ENCODE measurements around the gene UTY.
"Not testable (repeated sequence)": the region's sequence is repeated elsewhere in the genome, so short reads cannot be mapped to it uniquely, and the experiment has no call there.

Gene UTY

GRCh38 chrY:13296176-13296890 is 183.5 kb downstream of the UTY start:
- no peak for DNase-seq

DNA sequence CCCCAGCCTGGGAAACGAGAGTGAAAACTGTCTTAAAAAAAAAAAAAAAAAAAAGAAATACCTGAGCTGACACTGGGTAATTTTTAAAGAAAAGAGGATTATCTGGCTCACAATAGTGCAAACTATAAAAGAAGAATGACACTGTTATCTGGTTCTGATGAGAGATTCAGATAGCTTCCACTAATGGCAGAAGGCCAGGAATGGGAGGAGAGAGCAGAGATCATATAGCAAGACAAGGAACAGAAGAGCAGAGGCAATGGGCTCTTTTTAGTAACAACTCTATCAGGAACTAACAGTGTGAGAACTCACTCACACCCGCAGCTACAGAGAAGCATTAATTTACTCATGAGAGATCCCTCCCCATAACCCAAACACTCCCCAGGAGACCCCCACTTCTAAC is 184.8 kb downstream of the UTY start:
- no peak for DNase-seq

DNA sequence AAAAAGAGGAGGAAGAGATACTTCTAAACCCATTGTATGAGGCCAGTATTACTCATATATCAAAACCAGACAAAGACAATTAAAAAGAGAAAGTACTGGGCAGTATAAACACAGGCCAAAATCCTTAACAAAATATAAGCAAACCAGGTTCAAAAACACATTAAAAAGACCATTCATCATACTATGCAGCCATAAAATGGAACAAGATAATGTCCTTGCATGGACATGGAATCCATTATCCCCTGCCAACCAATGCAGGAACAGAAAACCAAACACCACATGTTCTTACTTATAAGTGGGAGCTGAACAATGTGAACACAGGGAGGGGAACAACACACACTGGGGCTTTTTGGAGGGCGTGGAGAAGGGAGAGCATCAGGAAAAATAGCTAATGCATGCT is 188.6 kb downstream of the UTY start:
- DNase-seq: no peak

DNA sequence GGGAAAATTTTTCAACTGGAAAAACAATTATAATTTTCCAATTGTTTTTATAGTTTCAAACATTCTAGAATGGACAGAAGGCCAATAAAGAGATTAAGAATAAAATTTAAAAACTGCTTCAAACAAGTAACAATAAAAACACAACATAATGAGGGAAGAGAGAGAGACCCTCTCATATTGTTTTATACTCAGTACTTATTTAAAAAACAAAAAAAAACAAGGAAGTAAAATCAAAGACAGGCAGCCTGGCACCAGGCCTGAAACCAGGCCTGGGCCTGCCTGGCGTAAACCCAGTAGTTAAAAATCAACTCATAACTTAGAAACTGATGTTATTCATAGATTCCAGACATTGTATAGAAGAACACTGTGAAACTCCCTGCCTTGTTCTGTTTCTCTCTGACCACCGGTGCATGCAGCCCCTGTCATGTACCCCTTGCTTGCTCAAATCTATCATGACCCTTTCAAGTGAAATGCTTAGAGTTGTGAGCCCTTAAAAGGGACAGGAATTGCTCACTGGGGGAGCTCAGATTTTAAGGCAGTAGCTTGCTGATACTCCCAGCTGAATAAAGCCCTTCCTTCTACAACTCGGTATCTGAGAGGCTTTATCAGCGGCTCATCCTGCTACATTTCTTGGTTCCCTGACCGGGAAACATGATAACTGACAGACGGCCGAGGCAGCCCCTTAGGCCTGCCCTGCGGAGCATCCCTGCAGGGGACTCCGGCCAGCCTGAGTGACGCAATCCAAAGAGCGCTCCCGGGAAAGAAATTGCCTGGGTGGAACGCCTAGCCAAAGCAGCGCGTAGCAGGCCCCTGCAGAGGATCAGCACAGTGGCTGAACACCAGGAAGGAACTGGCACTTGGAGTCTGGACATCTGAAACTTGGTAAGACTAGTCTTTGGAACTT is 197.4 kb downstream of the UTY start:
- not testable (repeated sequence) for DNase-seq

DNA sequence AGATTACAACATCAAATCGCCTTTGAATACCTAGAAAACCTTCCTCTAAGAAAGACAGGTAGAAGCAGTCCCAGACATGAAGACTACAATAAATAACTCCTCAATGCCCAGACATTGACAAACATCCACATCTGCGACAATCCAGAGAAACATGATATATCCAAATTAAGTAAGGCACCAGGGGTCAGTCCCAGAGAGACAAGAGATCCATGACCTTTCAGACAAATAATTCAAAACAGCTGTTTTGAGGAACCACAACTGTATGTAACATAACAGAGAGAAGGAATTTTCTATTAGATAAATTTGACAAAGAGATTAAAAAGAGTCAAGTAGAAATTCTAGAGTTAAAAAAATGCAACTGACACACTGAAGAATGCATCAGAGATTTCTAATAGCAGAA is 200.3 kb downstream of the UTY start:
- DNase-seq: no peak

DNA sequence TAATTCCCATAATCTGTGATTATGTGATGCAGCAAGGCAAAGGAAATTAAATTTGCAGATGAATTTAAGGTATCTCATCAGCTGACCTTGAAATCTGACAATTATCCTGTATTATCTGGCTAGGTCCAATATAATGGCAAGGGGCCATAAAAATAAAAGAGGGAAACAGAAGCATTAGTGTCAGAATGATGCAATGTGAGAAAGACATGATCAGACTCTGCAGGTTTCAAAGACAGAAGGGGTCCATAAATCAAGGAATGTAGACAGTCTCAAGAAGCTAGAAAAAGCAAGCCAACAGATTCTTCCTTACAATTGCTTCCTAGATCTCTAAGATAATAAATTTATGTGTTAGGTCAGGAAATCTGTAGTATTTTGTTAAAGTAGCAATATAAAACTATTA is 208.1 kb downstream of the UTY start:
- no peak for DNase-seq

DNA sequence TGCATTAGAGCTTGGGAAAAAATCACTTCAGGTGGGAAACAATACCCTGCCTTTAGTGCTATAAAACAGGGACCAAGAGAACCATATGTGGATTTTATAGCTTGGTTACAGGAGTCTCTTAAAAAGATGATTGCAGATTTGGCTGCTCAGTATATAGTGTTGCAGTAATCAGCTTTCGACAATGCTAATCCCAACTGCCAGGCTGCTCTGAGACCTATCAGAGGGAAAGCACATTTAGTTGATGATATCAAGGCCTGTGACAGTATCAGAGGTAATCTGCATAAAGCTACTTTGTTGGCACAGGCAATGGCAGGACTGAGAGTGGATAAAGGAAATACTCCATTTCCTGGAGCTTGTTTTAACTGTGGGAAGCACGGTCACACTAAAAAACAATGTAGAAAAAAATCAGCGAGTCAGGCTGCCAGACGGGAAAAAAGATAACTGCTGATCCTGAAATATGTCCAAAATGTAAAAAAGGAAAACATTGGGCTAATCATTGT is 225.8 kb downstream of the UTY start:
- not testable (repeated sequence) for DNase-seq

DNA sequence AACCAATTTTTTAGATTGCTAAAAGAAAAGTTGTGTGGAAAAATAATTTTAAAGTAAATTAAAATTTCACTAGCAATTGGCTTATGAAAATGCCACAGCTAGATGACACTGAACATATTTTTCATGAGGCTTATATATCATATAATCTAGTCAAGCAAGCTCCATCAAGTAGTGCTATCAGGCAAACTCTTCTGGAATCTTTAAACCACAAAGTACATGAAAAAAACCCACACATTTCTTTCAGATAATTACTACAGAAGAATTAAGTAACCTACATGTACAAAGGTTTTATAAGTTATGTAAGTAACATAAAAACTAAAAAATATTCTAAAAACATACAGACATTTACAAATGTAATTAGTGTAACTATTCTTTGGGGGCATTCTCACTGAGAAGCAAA is 229.4 kb downstream of the UTY start:
- no peak for DNase-seq

DNA sequence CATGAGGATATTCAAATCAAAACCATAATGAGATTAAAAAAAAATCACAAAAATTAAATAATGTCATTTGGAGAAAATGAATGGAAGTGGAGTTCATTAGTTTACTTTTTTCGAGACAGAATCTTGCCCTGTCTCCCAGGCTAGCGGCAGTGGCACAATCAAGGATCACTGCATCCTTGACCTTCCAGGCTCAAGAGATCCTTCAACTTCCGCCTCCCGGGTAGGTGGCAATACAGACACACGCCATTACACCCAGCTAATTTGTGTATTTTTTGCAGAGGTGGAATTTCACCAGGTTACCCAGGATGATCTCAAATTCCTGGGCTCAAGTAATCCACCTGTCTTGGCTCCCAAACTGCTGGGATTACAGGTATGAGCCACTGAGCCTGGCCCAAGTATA is 236.1 kb downstream of the UTY start:
- no peak for DNase-seq

DNA sequence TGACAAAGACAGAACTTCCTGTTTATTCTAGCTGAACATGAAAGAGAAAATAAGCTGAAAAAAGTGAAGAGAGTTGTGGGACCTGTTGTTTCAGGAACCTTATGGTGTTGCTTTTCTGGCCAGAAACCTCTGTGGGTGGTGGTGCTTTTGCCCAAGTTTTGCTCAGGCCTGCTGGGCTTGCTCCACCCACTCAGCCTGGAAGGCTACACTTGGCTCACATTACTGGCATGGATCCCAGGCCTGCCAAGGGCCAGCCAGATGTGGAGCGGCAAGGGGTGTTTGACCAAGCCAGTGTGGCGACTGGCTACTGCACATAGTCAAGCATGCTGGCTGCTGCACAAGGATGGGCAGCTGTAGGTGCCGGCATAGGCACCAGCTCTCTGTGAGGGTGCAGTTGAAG is 245.9 kb downstream of the UTY start:
- no peak for DNase-seq

DNA sequence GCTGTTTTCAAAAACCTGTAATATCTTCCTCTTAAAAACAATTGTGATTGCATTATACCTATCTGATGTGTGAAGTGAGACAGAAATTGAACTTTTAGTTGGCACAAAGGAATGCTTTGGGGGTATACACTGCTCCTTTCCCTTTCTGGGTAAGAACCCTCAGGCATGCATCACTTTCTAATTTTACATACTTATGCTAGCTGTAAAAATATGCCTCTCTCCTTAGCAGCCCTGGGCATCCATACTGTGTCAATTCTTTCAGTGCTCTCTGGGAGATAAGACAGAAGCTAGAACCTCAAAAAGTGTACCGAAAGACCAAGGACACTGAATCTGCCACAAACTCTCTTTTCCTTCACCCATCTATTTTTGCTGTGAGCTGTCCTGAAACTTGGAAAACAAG is 246.7 kb downstream of the UTY start:
- no peak for DNase-seq

- DNase-seq: no peak
These were observed 252.4 kb downstream of the UTY start for GRCh38 chrY:13227354-13227953.

DNA sequence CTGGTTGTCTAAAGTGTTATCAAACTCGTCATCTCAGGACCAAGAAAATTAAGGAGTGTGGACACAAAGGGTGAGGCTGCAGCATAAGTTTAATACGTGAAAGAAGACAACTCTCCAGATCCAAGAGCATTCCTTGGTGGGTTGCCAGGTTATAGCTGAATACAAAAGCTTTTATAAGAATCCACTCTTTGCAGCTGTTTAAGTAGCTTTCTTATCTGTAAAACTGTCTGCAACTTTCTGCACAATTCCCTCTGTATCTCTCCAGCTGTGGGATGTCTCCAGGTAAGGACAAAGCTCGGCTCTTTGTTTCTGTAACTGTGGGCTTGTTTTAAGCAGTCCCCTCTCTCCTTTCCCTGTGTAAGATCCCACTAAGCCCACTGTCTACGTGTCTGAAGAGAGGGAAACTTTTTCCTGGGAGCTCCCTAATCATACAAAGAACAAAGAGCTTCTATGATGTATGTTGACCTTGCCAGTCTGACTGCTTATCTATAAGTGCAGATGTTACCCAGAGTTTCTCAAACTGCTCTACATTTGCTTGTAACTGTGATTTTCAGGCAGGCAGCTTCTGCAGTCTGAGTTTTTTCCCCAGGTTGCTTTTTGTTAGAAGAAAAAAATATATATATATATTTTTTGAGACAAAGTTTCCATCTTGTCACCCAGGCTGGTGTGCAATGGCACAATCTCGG is 268.7 kb downstream of the UTY start:
- DNase-seq: no peak

- DNase-seq: no peak
These were observed 274.6 kb downstream of the UTY start for GRCh38 chrY:13205214-13205613.
